HG02571 (cell line): ENCODE measurements around the gene KIF1A.
"Not testable (repeated sequence)": the region's sequence is repeated elsewhere in the genome, so short reads cannot be mapped to it uniquely, and the experiment has no call there.

ENCODE experiments used
- ATAC-seq: cut with Tn5 transposase; IDR thresholded peaks from one replicate; pipeline ENCODE4 v1.9.1; 2021; ENCODE audit warnings: mild to moderate bottlenecking, moderate library complexity; ENCODE audit not compliant: unreplicated experiment

The KIF1A gene

GRCh38 chr2:240789051-240789453, 31.0 kb downstream of the KIF1A start:
- no peak for ATAC-seq

- ATAC-seq = no peak
Observed at GRCh38 chr2:240788482-240788881, 31.5 kb downstream of the KIF1A start.

- ATAC-seq = no peak
Observed at GRCh38 chr2:240787521-240788472, 32.2 kb downstream of the KIF1A start.

- ATAC-seq = no peak
Observed at GRCh38 chr2:240786871-240787311, 33.1 kb downstream of the KIF1A start.

GRCh38 chr2:240786355-240786841, 33.6 kb downstream of the KIF1A start:
- ATAC-seq = no peak

- ATAC-seq = no peak
Observed at GRCh38 chr2:240785424-240786335, 34.3 kb downstream of the KIF1A start.

- ATAC-seq = no peak
Observed at GRCh38 chr2:240784629-240785423, 35.2 kb downstream of the KIF1A start.

GRCh38 chr2:240783819-240784621, 36.0 kb downstream of the KIF1A start:
- no peak for ATAC-seq

GRCh38 chr2:240782886-240783818, 36.9 kb downstream of the KIF1A start:
- ATAC-seq = no peak

GRCh38 chr2:240782221-240782885, 37.7 kb downstream of the KIF1A start:
- ATAC-seq = no peak

GRCh38 chr2:240781471-240782220, 38.4 kb downstream of the KIF1A start:
- no peak for ATAC-seq

- ATAC-seq = no peak
Observed at GRCh38 chr2:240780023-240780700, 39.9 kb downstream of the KIF1A start.

- ATAC-seq = not testable (repeated sequence)
Observed at GRCh38 chr2:240779250-240779832, 40.7 kb downstream of the KIF1A start.

- ATAC-seq = no peak
Observed at GRCh38 chr2:240778426-240778825, 41.6 kb downstream of the KIF1A start.

GRCh38 chr2:240777456-240778212, 42.4 kb downstream of the KIF1A start:
- ATAC-seq = no peak

- no peak for ATAC-seq
Observed at GRCh38 chr2:240775905-240776304, 44.1 kb downstream of the KIF1A start.
